ENCODE measurements around the gene QARS1.

- no peak for TF ChIP-seq CTCF (IDR thresholded peaks at IDR 0.05; ENCODE audit: insufficient read depth, low read length, poor library complexity, severe bottlenecking)
- TF ChIP-seq EZH2phosphoT487 (conservative IDR thresholded peaks at IDR 0.05; ENCODE audit: low read length): no peak
Observed at GRCh38 chr3:49054344-49054862, 50.2 kb downstream of the QARS1 start.

All from SU-DHL-6 (cell line).